Right kidney (tissue), 9 donors: ENCODE results near the gene MBD3L5.
"Not testable (repeated sequence)": the region's sequence is repeated elsewhere in the genome, so short reads cannot be mapped to it uniquely, and the experiment has no call there.

Experiments
- DNase-seq: peaks from one replicate; pipeline ENCODE4 v3.0.0-alpha.2; 2016
- long read RNA-seq, 8 donors: transcript quantifications; one replicate each; lab custom pipeline, GENCODE V29; 2026

MBD3L5 gene
- long read RNA-seq, donor 1 = 0 reads
- long read RNA-seq, donor 2 = 0 reads
- long read RNA-seq, donor 3 = 0 reads
- long read RNA-seq, donor 4 = 0 reads
- long read RNA-seq, donor 5 = 0 reads
- long read RNA-seq, donor 6 = 0 reads
- long read RNA-seq, donor 7 = 0 reads
- long read RNA-seq, donor 8 = 0 reads

DNA sequence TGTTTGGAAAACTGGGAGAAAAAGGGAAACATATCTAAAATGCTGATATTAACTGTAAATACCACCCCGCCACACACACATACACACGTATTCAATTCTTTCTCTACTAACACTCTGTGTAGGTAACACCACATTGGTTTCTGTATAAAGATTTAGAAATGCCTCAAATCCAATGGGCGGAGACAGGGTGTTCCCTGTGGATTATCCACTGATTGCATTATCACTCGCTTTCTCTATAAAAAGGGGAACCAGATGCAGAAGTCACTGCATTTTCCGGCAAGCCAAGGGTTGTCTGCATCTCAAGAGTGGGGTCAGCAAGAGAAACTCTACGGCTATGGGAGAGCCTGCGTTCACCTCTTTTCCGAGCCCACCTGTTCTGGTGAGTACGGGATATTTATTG is at the start of gene MBD3L5:
Gene MBD3L5 (plus strand): TSS at position 301 of the 400 bp plus-strand sequence. CDS start 34 bp downstream, at position 335.
- not testable (repeated sequence) for DNase-seq

DNA sequence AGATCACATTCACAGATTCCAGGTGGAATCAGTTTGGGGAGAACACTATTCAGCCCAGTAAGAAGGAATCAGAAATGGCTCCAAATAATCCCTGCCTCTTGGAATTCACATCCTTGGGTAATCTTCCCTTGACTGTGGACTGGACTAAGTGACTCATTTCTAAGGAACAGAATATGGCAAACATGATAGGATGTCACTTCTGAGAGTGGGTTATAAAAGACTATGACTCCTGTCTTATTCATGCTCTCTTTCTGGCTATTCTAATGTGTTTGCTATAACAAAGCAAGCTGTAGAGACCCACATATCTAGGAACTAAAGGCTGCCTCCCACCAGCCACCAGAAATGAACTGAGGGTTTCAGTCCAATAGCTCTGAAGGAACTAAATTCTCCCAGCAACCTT is 46.9 kb upstream of the MBD3L5 start:
- no peak for DNase-seq

DNA sequence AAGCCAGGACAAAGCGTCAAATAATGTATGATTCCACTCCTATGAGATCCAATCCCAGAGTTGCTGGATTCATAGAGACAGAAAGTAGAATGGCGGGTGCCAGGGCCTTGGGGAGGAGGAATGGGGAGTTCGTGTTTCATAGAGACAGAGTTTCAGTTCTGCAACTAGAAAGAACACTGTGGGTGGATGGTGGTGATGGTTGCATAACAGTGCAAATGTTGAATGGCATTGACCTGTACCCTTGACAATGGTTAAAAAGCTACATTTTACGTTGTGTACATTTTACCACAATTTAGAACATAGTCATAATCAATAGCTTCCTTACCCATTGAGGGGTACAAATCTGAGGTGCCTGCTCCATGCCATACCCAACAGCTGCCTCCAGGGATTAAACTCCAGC is 42.5 kb upstream of the MBD3L5 start:
- no peak for DNase-seq

DNA sequence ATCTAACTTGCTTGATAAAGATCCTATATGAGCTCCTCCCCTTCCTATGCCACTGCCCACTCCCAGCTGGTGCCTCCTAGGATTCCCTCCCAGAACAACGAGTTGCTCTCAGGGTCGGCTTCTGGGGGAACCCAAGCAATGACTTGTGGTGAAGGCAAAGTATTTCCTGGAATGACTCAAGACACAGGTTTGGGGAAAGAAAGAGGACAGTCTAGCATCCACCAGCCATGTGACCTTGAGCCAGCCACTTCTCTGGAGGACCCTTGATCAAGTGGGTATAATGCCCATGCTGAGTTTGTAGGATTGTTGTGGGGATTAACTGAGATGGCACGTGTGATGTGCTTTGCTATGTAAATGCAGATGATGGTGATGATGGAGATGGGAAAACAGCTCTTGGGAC is 42.1 kb upstream of the MBD3L5 start:
- DNase-seq = no peak

DNA sequence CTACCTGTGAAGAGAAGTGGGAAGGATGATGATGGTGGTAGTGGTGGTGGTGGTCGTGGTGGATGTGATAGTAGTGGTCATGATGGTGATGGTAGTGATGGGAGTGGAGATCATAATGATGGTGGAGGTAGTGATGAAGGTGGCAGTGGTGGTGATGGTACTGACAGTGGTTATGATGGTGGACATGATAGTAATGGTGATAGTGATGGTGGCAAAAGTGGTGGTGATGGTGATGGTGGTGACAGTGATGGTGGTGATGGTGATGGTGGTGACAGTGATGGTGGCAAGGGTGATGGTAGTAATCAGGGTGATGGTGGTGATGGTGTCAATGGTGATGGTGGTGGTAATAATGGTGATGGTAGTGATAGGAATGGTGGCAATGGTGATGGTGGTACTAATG is 35.3 kb upstream of the MBD3L5 start:
- DNase-seq = no peak

DNA sequence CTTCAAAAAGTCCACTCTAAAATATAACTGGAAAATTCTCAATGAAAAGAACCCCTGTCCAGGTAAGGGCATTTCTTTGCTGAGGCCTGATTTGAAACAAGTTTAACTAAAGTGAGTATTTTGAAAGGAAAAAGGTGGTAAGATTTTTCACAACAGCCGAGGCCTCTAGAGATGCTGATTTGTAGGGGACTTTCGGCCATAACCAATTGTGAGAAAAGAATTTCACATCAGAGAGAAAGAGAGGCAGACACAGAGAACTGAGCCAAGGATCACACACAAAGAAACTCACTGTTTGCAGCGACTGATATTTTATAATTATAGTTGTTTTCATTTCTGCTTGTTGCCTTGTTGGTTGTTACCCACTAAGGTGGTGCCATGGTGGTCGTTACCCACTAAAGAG is 33.6 kb upstream of the MBD3L5 start:
- DNase-seq = no peak

DNA sequence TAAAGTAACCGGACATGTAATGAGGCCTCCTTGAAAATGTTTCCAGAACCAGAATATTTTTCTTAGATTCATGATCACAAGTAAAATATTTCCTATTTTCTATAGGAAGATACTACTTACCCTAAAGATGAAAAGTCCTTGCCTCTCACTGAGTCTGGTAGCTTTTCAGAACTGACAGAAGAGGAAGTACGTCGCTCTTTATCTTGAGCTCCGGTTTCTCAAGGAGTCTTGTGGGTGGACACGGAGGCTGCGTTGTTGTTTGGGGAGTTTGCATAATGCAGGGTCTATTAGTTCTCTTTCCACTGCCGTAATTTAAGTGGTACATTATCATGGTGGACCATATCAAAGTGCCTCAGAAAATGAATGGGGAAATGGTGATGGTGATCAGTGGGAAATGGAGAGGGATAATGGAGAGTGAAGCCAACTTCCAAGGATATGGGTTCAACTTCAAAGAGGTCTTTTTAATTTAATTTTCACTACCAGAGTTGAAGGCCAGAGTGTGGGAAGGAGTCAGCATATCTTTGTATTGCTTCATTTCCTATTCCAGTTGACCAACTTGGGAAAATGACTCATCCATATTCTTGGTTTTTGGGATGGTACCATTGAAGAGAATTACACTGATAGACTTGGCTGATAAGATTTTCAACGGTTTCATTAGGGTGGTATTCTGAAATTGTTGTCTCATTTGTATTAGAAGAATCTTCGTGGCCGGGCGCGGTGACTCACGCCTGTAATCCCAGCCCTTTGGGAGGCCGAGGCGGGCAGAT is 32.5 kb upstream of the MBD3L5 start:
- no peak for DNase-seq

DNA sequence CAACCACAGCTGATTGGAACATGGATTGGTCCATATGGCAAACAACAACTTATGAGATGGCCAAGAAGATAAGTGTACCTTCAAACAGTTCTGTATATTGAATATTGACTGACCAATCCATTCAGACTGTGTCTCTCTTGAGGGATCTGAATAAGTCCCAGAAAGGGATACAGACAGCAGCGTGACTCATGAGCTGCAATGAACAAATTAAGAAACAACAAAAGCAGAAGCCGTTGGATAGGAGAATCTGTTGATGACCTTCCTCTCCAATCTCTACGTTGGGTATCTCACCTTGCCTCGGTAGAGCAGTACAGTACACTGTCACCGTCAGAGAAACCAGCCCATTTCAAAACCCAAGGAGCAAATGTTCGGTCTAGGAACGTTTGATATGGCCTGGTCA is 30.4 kb upstream of the MBD3L5 start:
- DNase-seq = no peak

DNA sequence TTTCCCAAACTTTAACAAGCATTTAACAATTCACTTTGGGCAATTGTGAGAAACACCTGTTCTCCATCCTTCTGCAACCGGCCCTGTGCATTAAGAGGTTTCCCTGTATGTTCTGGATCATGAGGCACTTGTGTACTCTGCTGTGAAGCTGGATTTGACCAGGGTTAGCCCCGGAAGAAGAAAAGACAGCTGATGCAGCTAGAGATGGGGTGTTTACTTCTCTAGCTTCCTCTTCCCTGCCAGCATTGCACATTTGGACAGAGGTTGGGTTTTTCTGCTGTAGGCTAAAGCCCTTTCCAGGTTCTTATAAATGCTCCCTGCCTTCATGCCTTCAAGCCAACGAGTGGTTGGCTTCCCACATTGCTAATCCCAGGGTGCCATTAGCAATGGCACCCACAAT is 30.0 kb upstream of the MBD3L5 start:
- no peak for DNase-seq

DNA sequence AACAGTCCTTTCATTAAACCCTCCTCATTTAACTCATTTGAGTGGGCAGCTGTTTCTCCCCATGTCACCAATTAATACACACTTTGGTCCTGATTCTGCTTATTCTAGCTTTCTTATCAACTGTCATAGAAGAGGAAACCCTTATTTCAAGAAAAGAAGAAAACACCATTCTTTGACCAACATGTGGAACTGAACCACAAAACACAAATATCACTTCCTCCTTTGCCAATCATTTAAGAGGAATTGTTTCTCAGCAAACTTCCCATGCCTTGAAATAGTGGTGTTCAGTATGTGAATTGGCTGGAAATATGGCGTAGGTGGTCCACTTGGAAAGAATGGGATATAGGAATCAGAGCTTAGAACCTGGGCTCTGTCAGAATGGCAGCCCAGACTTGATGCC is 29.6 kb upstream of the MBD3L5 start:
- no peak for DNase-seq

DNA sequence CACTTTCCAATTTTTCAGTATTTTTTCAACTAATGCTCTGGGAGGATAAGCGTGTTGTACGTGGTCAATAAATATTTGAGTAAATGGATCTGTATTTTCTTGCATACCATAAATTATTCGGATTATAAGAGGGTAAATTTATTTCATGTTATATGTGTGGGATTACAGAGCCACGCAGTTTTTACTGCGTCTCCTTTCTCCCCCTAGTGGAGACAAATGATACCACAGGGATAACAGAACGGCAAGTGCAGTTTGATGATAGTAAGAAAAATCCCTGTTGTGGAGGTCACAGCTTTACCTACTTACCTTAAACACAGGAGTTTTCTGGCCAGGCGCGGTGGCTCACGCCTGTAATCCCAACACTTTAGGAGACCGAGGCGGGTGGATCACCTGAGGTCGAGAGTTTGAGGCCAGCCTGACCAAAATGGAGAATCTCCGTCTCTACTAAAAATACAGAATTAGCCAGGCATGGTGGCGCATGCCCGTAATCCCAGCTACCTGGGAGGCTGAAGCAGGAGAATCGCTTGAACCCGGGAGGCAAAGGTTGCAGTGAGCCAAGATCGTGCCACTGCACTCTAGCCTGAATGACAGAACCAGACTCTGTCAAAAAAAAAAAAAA is 26.0 kb upstream of the MBD3L5 start:
- no peak for DNase-seq

DNA sequence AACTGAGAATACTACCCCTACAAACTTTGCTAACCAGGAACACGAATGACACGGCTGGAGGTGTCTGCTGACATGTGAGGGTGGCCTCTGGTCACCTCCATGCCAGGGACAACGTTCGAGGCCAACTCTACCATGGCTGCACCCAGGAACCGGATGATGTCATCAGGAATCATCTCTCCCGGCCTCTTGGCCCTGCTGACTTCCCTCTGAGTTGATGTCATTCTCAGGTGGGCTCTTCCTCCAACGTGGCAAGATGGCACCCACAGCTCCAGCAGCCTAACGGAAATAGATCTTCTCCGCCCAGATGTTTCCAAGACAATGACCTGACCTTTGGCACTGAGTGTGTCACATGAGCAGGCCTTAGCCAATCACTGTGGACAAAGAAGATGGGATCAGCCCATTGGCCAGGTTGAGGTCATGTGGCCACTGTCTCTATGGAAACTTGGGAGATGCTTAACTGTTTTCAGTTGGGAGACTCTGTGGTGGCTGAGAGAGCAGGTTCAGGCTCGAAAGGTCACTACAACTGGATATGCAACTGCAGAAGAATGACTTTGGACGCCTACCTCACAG is 24.2 kb upstream of the MBD3L5 start:
- no peak for DNase-seq

DNA sequence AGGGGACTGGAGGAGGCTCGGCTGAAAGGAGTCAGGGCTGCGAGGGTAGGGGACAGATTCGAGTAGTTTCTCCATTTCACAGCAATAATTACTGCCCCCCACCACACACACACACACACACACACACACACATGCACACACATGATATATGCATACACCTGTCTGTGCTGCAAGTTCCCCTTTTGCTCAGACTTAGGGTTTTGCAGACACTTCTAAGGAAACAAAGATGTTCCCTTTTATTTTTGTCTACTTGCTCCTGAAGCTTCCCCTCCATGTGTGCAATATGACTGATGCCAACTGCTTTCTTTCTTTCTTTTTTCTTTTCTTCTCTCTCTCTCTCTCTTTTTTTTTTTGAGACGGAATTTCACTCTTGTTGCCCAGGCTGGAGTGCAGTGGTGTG is 22.5 kb upstream of the MBD3L5 start:
- DNase-seq = no peak

DNA sequence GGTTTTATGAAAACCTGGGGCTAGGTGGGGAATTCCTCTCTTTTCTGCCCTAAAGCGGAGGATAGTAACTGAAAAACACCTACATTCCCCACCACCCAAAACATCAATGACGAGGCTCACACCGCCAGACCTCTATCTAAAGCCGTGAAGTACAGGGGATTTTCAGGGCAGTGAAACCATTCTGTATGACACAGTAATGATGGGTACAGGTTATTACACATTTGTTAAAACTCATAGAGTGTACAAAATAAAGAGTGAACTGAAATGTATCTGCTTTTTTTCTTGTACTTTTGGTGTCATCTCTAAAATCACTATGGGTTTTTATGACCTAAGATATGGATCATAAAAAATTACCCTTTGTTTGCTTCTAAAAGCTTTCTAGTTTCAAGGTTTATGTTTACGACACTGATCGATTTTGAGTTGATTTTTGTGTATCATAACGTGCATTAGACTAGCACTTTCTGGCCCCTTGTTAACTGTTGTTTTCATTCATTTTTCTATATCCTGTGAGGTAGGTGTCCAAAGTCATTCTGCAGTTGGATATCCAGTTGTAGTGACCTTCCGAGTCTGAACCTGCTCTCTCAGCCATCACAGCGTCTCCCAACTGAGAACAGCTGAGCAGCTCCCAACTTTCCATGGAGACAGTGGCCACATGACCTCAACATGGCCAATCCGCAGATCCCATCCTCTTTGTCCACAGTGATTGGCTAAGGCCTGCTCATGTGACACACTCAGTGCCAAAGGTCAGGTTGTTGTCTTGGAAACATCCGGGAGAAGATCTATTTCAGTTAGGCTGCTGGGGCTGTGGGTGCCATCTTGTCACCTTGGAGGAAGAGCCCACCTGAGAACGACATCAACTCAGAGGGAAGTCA is 19.4 kb upstream of the MBD3L5 start:
- no peak for DNase-seq

DNA sequence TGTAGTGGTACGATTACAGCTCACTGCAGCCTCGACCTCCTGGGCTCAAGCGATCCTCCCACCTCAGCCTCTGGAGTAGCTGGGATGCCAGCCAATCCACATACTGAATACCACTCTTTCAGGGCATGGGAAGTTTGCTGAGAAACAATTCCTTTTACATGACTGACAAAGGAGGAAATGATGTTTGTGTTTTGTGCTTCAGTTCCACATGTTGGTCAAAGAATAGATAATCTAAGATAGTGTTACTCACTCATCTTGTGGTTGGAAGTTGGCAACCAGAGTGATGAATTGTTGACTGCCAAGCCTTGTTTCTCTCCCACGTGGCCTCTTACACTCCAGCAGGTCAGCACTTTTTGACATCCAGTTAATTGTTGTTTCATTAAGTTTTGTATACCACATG is 16.7 kb upstream of the MBD3L5 start:
- no peak for DNase-seq

DNA sequence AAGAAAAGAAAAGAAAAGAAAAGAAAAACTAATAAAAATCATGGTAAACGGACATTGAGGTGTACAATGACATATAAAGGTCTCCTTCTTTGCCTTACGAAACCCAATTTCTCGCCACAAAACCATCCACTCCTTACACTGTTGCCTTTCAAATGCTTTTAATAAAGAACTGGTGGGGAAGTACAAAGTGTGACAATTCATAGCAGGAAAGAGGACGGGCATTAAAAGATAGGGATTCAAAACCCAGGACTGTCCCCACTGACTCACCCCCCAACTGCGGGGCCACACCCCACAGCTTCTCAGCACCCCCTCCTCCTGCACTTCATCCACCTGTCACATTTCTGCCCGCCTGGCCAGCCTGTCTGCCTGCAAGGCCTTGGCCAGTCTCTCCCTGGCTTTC is 11.6 kb upstream of the MBD3L5 start:
- DNase-seq = no peak

DNA sequence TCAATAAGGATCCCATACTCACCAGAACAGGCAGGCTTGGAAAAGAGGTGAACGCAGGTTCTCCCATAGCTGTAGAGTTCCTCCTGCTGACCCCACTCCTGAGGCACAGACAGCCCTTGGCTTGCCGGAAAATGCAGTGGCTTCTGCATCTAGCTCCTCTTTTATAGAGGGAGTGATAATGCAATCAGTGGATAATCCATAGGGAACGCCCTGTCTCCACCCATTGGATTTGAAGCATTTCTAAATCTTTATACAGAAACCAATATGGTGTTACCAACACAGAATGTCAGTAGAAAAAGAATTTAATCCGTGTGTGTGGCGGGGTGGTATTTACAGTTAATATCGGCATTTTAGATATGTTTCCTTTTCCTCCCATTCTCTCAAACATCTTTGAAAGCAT is 9.0 kb upstream of the MBD3L5 start, which contains the start of gene MBD3L2B:
Gene MBD3L2B (minus strand): TSS at position 101 of the 400 bp plus-strand sequence. CDS start 34 bp downstream, at position 67.
- DNase-seq = not testable (repeated sequence)

DNA sequence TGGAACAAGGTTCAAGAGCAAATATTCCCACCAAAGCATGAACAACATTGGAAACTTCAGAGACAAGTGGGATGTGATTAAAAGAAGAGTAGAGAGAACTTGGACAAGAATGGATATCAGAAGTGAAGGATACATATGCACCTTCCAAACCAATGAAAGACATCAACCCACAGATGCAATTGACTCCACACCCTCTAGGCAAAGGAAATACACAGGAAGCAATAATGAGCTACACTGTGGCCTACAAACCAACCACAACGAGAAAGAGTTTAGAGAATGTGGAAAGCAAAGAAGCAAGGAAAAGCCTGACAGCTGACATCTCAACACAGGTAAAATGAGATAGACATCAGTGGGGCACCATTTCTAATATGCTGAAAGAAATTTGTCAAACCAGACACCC is 1.6 kb upstream of the MBD3L5 start:
- not testable (repeated sequence) for DNase-seq

DNA sequence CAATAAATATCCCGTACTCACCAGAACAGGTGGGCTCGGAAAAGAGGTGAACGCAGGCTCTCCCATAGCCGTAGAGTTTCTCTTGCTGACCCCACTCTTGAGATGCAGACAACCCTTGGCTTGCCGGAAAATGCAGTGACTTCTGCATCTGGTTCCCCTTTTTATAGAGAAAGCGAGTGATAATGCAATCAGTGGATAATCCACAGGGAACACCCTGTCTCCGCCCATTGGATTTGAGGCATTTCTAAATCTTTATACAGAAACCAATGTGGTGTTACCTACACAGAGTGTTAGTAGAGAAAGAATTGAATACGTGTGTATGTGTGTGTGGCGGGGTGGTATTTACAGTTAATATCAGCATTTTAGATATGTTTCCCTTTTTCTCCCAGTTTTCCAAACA is 9.7 kb downstream of the MBD3L5 start, which contains the start of gene MBD3L4:
Gene MBD3L4 (minus strand): TSS at position 101 of the 400 bp plus-strand sequence. CDS start 35 bp downstream, at position 66.
- DNase-seq = not testable (repeated sequence)

DNA sequence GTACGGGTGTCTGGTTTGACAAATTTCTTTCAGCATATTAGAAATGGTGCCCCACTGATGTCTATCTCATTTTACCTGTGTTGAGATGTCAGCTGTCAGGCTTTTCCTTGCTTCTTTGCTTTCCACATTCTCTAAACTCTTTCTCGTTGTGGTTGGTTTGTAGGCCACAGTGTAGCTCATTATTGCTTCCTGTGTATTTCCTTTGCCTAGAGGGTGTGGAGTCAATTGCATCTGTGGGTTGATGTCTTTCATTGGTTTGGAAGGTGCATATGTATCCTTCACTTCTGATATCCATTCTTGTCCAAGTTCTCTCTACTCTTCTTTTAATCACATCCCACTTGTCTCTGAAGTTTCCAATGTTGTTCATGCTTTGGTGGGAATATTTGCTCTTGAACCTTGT is 11.2 kb downstream of the MBD3L5 start:
- DNase-seq = not testable (repeated sequence)

DNA sequence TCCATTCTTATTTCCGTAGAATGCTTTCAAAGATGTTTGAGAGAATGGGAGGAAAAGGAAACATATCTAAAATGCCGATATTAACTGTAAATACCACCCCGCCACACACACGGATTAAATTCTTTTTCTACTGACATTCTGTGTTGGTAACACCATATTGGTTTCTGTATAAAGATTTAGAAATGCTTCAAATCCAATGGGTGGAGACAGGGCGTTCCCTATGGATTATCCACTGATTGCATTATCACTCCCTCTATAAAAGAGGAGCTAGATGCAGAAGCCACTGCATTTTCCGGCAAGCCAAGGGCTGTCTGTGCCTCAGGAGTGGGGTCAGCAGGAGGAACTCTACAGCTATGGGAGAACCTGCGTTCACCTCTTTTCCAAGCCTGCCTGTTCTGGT is 18.6 kb downstream of the MBD3L5 start, which contains the start of gene MBD3L2:
Gene MBD3L2 (plus strand): TSS at position 301 of the 400 bp plus-strand sequence. CDS start 53 bp downstream, at position 354.
- not testable (repeated sequence) for DNase-seq

DNA sequence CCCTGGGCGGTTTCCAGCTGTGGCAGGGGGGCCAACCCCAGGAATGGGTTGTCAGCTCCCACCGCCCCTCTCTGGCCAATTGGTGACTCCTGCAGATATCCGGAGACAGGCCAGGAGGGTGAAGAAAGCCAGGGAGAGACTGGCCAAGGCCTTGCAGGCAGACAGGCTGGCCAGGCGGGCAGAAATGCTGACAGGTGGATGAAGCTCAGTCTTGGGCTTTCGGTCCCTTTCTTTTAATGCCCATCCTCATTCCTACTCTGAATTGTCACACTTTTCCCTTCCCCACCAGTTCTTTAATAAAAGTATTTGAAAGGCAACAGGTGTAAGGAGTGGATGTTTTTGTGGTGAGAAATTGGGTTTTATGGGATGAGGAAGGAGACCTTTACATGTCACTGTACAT is 21.0 kb downstream of the MBD3L5 start:
- DNase-seq = not testable (repeated sequence)
